AG04450 (cell line): ENCODE results near the gene SMLR1. TPM values are rescaled to one million over a fixed set of nuclear protein-coding genes. Genes with fewer than 3 reads are reported as not detected.

Experiments
- CTCF ChIA-PET: fragments of 300-600, 350-600 bp; formaldehyde crosslinking; extraction: SDS; loops from one replicate; lab custom pipeline; 2022; ENCODE audit warnings: antibody characterized with exemption, inconsistent platforms; lab: Charles Lee
- POLR2A ChIA-PET: fragments of 350-600 bp; formaldehyde crosslinking; extraction: SDS; loops from one replicate; lab custom pipeline; 2021; ENCODE audit warnings: antibody characterized with exemption, inconsistent platforms; lab: Yijun Ruan, JAX
- DNase-seq: peaks from one replicate; pipeline ENCODE4 v3.0.0-alpha.2; 2011; ENCODE audit warnings: low read depth, low spot score
- H3K27ac ChIP-seq: one replicate; pipeline ENCODE4 v1.5.1; 2012; ENCODE audit warnings: low read depth, low read length, control low read depth
- H3K27me3 ChIP-seq: one replicate; pipeline ENCODE4 v1.6.0; 2012; ENCODE audit warnings: low read length; ENCODE audit not compliant: control insufficient read depth, insufficient read depth
- H3K4me3 ChIP-seq: 2 replicates; pipeline ENCODE4 v1.5.1; 2011; ENCODE audit warnings: mild to moderate bottlenecking, low read depth, low read length, control low read depth
- H3K9me3 ChIP-seq: 2 replicates; pipeline ENCODE4 v1.5.1; 2012; ENCODE audit warnings: low read length; ENCODE audit not compliant: control insufficient read depth, insufficient read depth
- polyA plus RNA-seq: library from polyadenylated mRNA; depleted of rRNA; stranded (reverse); fragments of >200 nt; gene quantifications from 2 replicates; pipeline ENCODE4 v1.2.3, GENCODE V29; 2011
- TF ChIP-seq, protein P1 (sequence below): IDR thresholded peaks from 2 replicates; pipeline ENCODE4 v1.5.1; 2011; ENCODE audit warnings: low read depth, low read length, control low read depth, inconsistent platforms

Gene SMLR1
- polyA plus RNA-seq, 1 experiment = not detected

GRCh38 chr6:130864344-130864743, 37.1 kb downstream of the SMLR1 start:
- Histone ChIP-seq H3K9me3 (no peaks in the 10 kb centered on the region), H3K4me3 (no peak overlapping the region), H3K27ac (no peak overlapping the region), H3K27me3 (no peaks in the 10 kb centered on the region)
- TF ChIP-seq, protein P1, sequence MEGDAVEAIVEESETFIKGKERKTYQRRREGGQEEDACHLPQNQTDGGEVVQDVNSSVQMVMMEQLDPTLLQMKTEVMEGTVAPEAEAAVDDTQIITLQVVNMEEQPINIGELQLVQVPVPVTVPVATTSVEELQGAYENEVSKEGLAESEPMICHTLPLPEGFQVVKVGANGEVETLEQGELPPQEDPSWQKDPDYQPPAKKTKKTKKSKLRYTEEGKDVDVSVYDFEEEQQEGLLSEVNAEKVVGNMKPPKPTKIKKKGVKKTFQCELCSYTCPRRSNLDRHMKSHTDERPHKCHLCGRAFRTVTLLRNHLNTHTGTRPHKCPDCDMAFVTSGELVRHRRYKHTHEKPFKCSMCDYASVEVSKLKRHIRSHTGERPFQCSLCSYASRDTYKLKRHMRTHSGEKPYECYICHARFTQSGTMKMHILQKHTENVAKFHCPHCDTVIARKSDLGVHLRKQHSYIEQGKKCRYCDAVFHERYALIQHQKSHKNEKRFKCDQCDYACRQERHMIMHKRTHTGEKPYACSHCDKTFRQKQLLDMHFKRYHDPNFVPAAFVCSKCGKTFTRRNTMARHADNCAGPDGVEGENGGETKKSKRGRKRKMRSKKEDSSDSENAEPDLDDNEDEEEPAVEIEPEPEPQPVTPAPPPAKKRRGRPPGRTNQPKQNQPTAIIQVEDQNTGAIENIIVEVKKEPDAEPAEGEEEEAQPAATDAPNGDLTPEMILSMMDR = no peak
- DNase-seq = no peak
- ChIA-PET POLR2A (no interaction called here), CTCF (interaction anchor here (1.1 to 4.2 kb wide), 2 partner anchors 8 to 22 kb away, joined by 3 to 18 read pairs; no protein-coding TSS in a partner anchor)

GRCh38 chr6:130865793-130866192, 38.6 kb downstream of the SMLR1 start:
- TF ChIP-seq, protein P1 = no peak
- Histone ChIP-seq H3K9me3 (no peaks in the 10 kb centered on the region), H3K27ac (no peak overlapping the region), H3K4me3 (no peak overlapping the region), H3K27me3 (no peaks in the 10 kb centered on the region)
- ChIA-PET CTCF (interaction anchor here (1.1 kb wide), 1 partner anchor 317 kb away, joined by 3 read pairs; no protein-coding TSS in a partner anchor), POLR2A (no interaction called here)
- DNase-seq = no peak

- POLR2A ChIA-PET = no interaction called here
- no peaks in the 10 kb centered on the region for H3K27me3 ChIP-seq
- no peak overlapping the region for H3K4me3 ChIP-seq
- CTCF ChIA-PET = no interaction called here
- no peak for DNase-seq
- no peaks in the 10 kb centered on the region for H3K9me3 ChIP-seq
- H3K27ac ChIP-seq = no peak overlapping the region
- TF ChIP-seq, protein P1 = no peak
Observed at GRCh38 chr6:130869681-130870080, 42.5 kb downstream of the SMLR1 start.

DNA sequence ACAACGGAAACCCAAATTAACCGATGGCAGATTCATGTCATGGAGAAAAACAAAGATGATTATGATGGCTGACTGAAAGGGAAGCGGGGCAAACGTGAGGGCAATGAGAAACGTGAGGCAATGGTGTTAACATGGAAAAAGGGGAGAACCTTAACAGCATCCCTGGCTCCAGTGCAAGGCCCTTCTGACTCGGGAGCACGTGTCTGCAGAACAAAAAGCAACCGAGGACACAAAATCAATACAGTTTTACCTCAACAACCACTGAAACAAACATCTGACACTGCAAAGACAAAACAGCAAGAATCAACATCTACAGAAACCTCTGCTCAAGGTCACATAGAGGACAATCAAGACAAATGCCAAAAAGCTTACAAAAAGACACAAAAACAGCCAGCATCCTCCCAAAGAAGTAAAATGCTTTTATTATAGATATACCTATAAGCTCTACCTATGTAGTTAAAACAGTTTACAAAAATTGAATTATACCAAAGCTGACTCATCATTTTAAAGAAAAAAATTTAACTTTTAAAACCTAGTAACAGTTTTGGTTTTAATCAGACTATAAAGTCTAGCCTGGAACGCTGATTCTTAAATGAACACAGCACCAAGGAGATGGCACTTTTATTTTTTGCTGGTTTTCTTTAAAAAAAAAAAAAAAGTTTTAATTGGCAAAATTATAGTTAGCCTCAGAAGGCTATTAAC, 43.1 kb downstream of the SMLR1 start:
- Histone ChIP-seq H3K9me3 (no peaks in the 10 kb centered on the region), H3K27ac (no peak overlapping the region), H3K4me3 (no peak overlapping the region), H3K27me3 (no peaks in the 10 kb centered on the region)
- ChIA-PET CTCF (interaction anchor here (0.7 to 3.2 kb wide), 8 partner anchors 15 to 884 kb away, joined by 3 to 18 read pairs (median 6); partner anchors contain the start of gene TMEM200A), POLR2A (no interaction called here)
- no peak for DNase-seq
- TF ChIP-seq, protein P1 = no peak
